Glomerular visceral epithelial cell (primary cell): ENCODE measurements around the gene COL20A1.
"Not testable (repeated sequence)": the region's sequence is repeated elsewhere in the genome, so short reads cannot be mapped to it uniquely, and the experiment has no call there.

Source experiments
- DNase-seq: peaks from one replicate; pipeline ENCODE4 v3.0.0-alpha.2; 2016; ENCODE audit errors: extremely low spot score

COL20A1 gene

GRCh38 chr20:63332488-63333240 is 39.7 kb downstream of the COL20A1 start:
- no peak for DNase-seq

GRCh38 chr20:63333241-63333836 is 40.4 kb downstream of the COL20A1 start:
- DNase-seq, result no peak

- DNase-seq, result no peak
These were observed 41.4 kb downstream of the COL20A1 start for GRCh38 chr20:63334356-63334755.

- DNase-seq, result not testable (repeated sequence)
These were observed 42.1 kb downstream of the COL20A1 start for GRCh38 chr20:63335060-63335459.

GRCh38 chr20:63335711-63336110 is 42.7 kb downstream of the COL20A1 start:
- DNase-seq, result no peak

GRCh38 chr20:63336232-63336752 is 43.3 kb downstream of the COL20A1 start:
- no peak for DNase-seq

- no peak for DNase-seq
These were observed 44.9 kb downstream of the COL20A1 start for GRCh38 chr20:63337786-63338420.

- DNase-seq, result not testable (repeated sequence)
These were observed 46.4 kb downstream of the COL20A1 start for GRCh38 chr20:63339154-63340094.

- DNase-seq, result not testable (repeated sequence)
These were observed 47.2 kb downstream of the COL20A1 start for GRCh38 chr20:63340158-63340688.

GRCh38 chr20:63342561-63343459 is 49.8 kb downstream of the COL20A1 start:
- DNase-seq, result no peak

- no peak for DNase-seq
These were observed 50.8 kb downstream of the COL20A1 start for GRCh38 chr20:63343460-63344445.

GRCh38 chr20:63344616-63345327 is 51.8 kb downstream of the COL20A1 start:
- DNase-seq, result no peak

GRCh38 chr20:63345328-63346100 is 52.5 kb downstream of the COL20A1 start:
- DNase-seq, result no peak

- no peak for DNase-seq
These were observed 53.4 kb downstream of the COL20A1 start for GRCh38 chr20:63346131-63347080.

- DNase-seq, result no peak
These were observed 54.2 kb downstream of the COL20A1 start for GRCh38 chr20:63347081-63347741.
